ENCODE data around the gene REPS1. TPM values are rescaled to one million over a fixed set of nuclear protein-coding genes. Genes with fewer than 3 reads are reported as not detected.

REPS1 gene
- total RNA-seq, 4 donors from 2014 or later: 33.5 to 74.4 (median 48.6) TPM

GRCh38 chr6:138912308-138912707 lies 75.7 kb downstream of the REPS1 start:
- peaks cover 0 to 29% (median 13%) of the 10 kb centered on the region in 4 donors for H3K36me3 ChIP-seq
- DNase-seq: no peak
- WGBS, 2 donors (ENCODE audit: low coverage in 1 of 2): 82% methylated on average over 3 of the region's 3 CpGs; no CpG with 5 or more reads in 1 of the 2 donors
- intact Hi-C loops (cut with DNase I; ENCODE audit: low total_unique reads): no loop called here
- no peaks in the 10 kb centered on the region for H3K27me3 ChIP-seq
- in situ Hi-C loops (cut with MboI; ENCODE audit: low pct_ligation_motif_present in 1 of 4, low pct_unique_long_range_greater_than_20kb in 1 of 4, low sequenced_read_pairs in 3 of 4): no loop called here
- no peaks in the 10 kb centered on the region for H3K4me1 ChIP-seq
- TF ChIP-seq POLR2AphosphoS5 (IDR thresholded peaks at IDR 0.05) (no peak), POLR2A (IDR thresholded peaks at IDR 0.05) (no peak), EP300 (IDR thresholded peaks at IDR 0.05; ENCODE audit: low read depth) (no peak), CTCF (IDR thresholded peaks at IDR 0.05) (no peak)
- H3K9me3 ChIP-seq: no peaks in the 10 kb centered on the region
- no peak overlapping the region for H3K4me3 ChIP-seq
- H3K27ac ChIP-seq: no peak overlapping the region

GRCh38 chr6:138909975-138910374 lies 78.1 kb downstream of the REPS1 start:
- no peak for DNase-seq
- TF ChIP-seq POLR2A (IDR thresholded peaks at IDR 0.05) (no peak), EP300 (IDR thresholded peaks at IDR 0.05; ENCODE audit: low read depth) (no peak), CTCF (IDR thresholded peaks at IDR 0.05) (no peak), POLR2AphosphoS5 (IDR thresholded peaks at IDR 0.05) (no peak)

GRCh38 chr6:138909511-138909910 lies 78.5 kb downstream of the REPS1 start:
- no peak overlapping the region for H3K27ac ChIP-seq
- intact Hi-C loops (cut with DNase I; ENCODE audit: low total_unique reads): no loop called here
- peaks cover 0 to 25% (median 11%) of the 10 kb centered on the region in 4 donors for H3K36me3 ChIP-seq
- in situ Hi-C loops (cut with MboI; ENCODE audit: low pct_ligation_motif_present in 1 of 4, low pct_unique_long_range_greater_than_20kb in 1 of 4, low sequenced_read_pairs in 3 of 4): no loop called here
- H3K4me3 ChIP-seq: no peak overlapping the region
- no peaks in the 10 kb centered on the region for H3K4me1 ChIP-seq
- no peaks in the 10 kb centered on the region for H3K9me3 ChIP-seq
- no peak for DNase-seq
- no peaks in the 10 kb centered on the region for H3K27me3 ChIP-seq
- no peak for TF ChIP-seq POLR2AphosphoS5 (IDR thresholded peaks at IDR 0.05)
- TF ChIP-seq CTCF (IDR thresholded peaks at IDR 0.05): no peak
- TF ChIP-seq POLR2A (IDR thresholded peaks at IDR 0.05): no peak
- TF ChIP-seq EP300 (IDR thresholded peaks at IDR 0.05; ENCODE audit: low read depth): no peak
- WGBS, 2 donors (ENCODE audit: low coverage in 1 of 2): 67 to 83% methylated on average over 2 to 4 of the region's 4 CpGs

More at GRCh38 chr6:138909975-138910374, 78.1 kb downstream of the REPS1 start:
- intact Hi-C loops (cut with DNase I; ENCODE audit: low total_unique reads) (no loop called here), in situ Hi-C loops (cut with MboI; ENCODE audit: low pct_ligation_motif_present in 1 of 4, low pct_unique_long_range_greater_than_20kb in 1 of 4, low sequenced_read_pairs in 3 of 4) (no loop called here)
- H3K27me3 ChIP-seq: no peaks in the 10 kb centered on the region
- H3K4me1 ChIP-seq: no peaks in the 10 kb centered on the region
- H3K36me3 ChIP-seq: peaks cover 0 to 25% (median 11%) of the 10 kb centered on the region in 4 donors
- H3K27ac ChIP-seq: no peak overlapping the region
- WGBS, 2 donors (ENCODE audit: low coverage in 1 of 2): 100% methylated on average over 1 of the region's 1 CpG; no CpG with 5 or more reads in 1 of the 2 donors
- H3K4me3 ChIP-seq: no peak overlapping the region
- H3K9me3 ChIP-seq: no peaks in the 10 kb centered on the region

GRCh38 chr6:138907167-138907566 lies 80.9 kb downstream of the REPS1 start:
- Histone ChIP-seq H3K4me1 (no peaks in the 10 kb centered on the region), H3K4me3 (no peak overlapping the region), H3K27me3 (no peaks in the 10 kb centered on the region), H3K27ac (no peak overlapping the region), H3K9me3 (no peaks in the 10 kb centered on the region), H3K36me3 (peaks cover 0 to 35% (median 10%) of the 10 kb centered on the region in 4 donors)
- no peak for DNase-seq
- 59 to 62% methylated on average over 6 to 7 of the region's 7 CpGs for WGBS, 2 donors (ENCODE audit: low coverage in 1 of 2)
- intact Hi-C loops (cut with DNase I; ENCODE audit: low total_unique reads): no loop called here
- TF ChIP-seq CTCF (IDR thresholded peaks at IDR 0.05) (no peak), POLR2A (IDR thresholded peaks at IDR 0.05) (no peak)
- in situ Hi-C loops (cut with MboI; ENCODE audit: low pct_ligation_motif_present in 1 of 4, low pct_unique_long_range_greater_than_20kb in 1 of 4, low sequenced_read_pairs in 3 of 4): no loop called here

Measured in transverse colon (tissue), 4 donors.